8988T (cell line): ENCODE data around the gene FDX2.
"Not testable (repeated sequence)": the region's sequence is repeated elsewhere in the genome, so short reads cannot be mapped to it uniquely, and the experiment has no call there.

Experiments used
- DNase-seq: peaks from one replicate; pipeline ENCODE4 v3.0.0; 2011

The FDX2 gene

GRCh38 chr19:10315335-10316214 is at the start of gene FDX2:
Gene FDX2, minus strand, starts transcription at chr19:10316015. Its CDS starts 19 bp downstream, at chr19:10315996.
- DNase-seq = peak; percentile 82

- no peak for DNase-seq
Measured at GRCh38 chr19:10365518-10365917, 49.7 kb upstream of the FDX2 start.

GRCh38 chr19:10364644-10365043 is 48.8 kb upstream of the FDX2 start:
- no peak for DNase-seq

- no peak for DNase-seq
Measured at GRCh38 chr19:10363789-10364281, 48.0 kb upstream of the FDX2 start.

- no peak for DNase-seq
Measured at GRCh38 chr19:10362259-10362658, 46.4 kb upstream of the FDX2 start.

GRCh38 chr19:10361569-10362011 is 45.8 kb upstream of the FDX2 start:
- no peak for DNase-seq

GRCh38 chr19:10356431-10356830 is 40.6 kb upstream of the FDX2 start:
- DNase-seq = no peak

GRCh38 chr19:10353793-10354391 is 38.1 kb upstream of the FDX2 start:
- DNase-seq = no peak

GRCh38 chr19:10352764-10353671 is 37.2 kb upstream of the FDX2 start:
- no peak for DNase-seq

- no peak for DNase-seq
Measured at GRCh38 chr19:10346509-10346908, 30.7 kb upstream of the FDX2 start.

GRCh38 chr19:10344780-10345179 is 29.0 kb upstream of the FDX2 start:
- no peak for DNase-seq

- DNase-seq = no peak
Measured at GRCh38 chr19:10343495-10343894, 27.7 kb upstream of the FDX2 start.

GRCh38 chr19:10339977-10340376 is 24.2 kb upstream of the FDX2 start:
- no peak for DNase-seq

- DNase-seq = no peak
Measured at GRCh38 chr19:10339380-10339960, 23.7 kb upstream of the FDX2 start, which contains the start of gene ICAM3. Gene ICAM3, minus strand, starts transcription at chr19:10339624. Its CDS starts 10 bp downstream, at chr19:10339614.

- no peak for DNase-seq
Measured at GRCh38 chr19:10338940-10339339, 23.1 kb upstream of the FDX2 start.

- DNase-seq = not testable (repeated sequence)
Measured at GRCh38 chr19:10336725-10337124, 20.9 kb upstream of the FDX2 start.

GRCh38 chr19:10335352-10335985 is 19.7 kb upstream of the FDX2 start:
- DNase-seq = no peak

GRCh38 chr19:10334588-10335351 is 19.0 kb upstream of the FDX2 start:
- peak; percentile 53 for DNase-seq

- no peak for DNase-seq
Measured at GRCh38 chr19:10333758-10334587, 18.2 kb upstream of the FDX2 start.
